WTC11 (cell line): Measurements from ENCODE around the gene OLFM4.

Experiments used
- CBFB ChIP-seq: sonication (generic); formaldehyde crosslinking; IDR thresholded peaks from 2 replicates; pipeline ENCODE4 v1.8.1; 2022; ENCODE audit warnings: mild to moderate bottlenecking, low read depth, missing genetic modification reagents
- CREB1 ChIP-seq: sonication (generic); formaldehyde crosslinking; IDR thresholded peaks from 2 replicates; pipeline ENCODE4 v1.8.0; 2023; ENCODE audit warnings: mild to moderate bottlenecking, missing genetic modification reagents
- KAT7 ChIP-seq: sonication (generic); formaldehyde crosslinking; IDR thresholded peaks from 2 replicates; pipeline ENCODE4 v1.8.1; 2023; ENCODE audit warnings: missing genetic modification reagents, mild to moderate bottlenecking, borderline replicate concordance
- MXD4 ChIP-seq: fragments of 250-450 bp; sonication (Bioruptor Pico); IDR thresholded peaks from 2 replicates; pipeline ENCODE4 v1.8.0; 2021; ENCODE audit warnings: mild to moderate bottlenecking, moderate library complexity, borderline replicate concordance
- PRRX2 ChIP-seq: fragments of 250-450 bp; sonication (Bioruptor Pico); IDR thresholded peaks from 2 replicates; pipeline ENCODE4 v1.8.0; 2021; ENCODE audit warnings: mild to moderate bottlenecking
- RELA ChIP-seq: sonication (generic); formaldehyde crosslinking; IDR thresholded peaks from 2 replicates; pipeline ENCODE4 v1.8.1; 2022; ENCODE audit warnings: missing genetic modification reagents, mild to moderate bottlenecking, borderline replicate concordance
- TF ChIP-seq, protein P1 (sequence below): fragments of 200-600 bp; IDR thresholded peaks from 2 replicates; pipeline ENCODE4 v1.8.0; 2022; ENCODE audit warnings: antibody characterized with exemption
- TF ChIP-seq, protein P2 (sequence below): sonication (generic); formaldehyde crosslinking; IDR thresholded peaks from 2 replicates; pipeline ENCODE4 v1.8.0; 2022; ENCODE audit warnings: mild to moderate bottlenecking, missing genetic modification reagents

DNA sequence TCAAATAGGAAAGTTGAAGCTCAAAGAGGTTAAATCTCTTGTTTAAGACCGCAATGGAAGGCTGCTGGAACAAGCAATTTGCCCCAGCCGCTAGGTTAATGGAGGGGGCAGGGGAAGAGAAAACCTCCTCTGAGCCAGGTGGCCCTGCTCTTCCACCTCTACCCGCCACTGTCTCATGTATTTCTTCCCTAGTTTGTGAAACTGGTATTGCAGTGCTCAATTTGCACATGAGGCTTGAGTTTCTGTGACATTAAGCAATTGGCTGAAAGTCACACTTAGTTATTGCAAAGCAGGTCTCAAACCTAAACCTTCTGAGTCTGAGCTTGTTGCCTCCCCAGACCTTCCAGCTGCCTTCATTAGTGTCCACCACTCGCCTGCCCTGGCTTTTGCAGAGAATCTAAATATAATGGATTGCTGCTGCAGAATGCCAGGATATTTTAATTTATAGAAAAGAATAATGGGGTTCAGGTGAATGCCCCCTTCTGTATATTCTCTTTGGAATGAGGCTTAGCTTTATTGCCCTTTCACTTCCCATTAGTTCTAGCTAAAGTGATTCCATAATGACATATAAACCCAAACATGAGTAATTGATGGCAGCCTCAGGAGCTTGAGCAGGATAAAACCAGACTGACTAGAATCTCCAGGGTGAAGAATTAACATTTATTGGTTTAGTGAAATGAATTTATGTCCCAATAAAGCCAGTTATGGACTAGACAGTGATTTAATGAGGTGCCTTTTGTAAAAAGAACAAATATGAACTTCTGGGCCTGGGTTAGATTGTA, 27.0 kb upstream of the OLFM4 start:
- TF ChIP-seq, protein P1, sequence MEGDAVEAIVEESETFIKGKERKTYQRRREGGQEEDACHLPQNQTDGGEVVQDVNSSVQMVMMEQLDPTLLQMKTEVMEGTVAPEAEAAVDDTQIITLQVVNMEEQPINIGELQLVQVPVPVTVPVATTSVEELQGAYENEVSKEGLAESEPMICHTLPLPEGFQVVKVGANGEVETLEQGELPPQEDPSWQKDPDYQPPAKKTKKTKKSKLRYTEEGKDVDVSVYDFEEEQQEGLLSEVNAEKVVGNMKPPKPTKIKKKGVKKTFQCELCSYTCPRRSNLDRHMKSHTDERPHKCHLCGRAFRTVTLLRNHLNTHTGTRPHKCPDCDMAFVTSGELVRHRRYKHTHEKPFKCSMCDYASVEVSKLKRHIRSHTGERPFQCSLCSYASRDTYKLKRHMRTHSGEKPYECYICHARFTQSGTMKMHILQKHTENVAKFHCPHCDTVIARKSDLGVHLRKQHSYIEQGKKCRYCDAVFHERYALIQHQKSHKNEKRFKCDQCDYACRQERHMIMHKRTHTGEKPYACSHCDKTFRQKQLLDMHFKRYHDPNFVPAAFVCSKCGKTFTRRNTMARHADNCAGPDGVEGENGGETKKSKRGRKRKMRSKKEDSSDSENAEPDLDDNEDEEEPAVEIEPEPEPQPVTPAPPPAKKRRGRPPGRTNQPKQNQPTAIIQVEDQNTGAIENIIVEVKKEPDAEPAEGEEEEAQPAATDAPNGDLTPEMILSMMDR = no peak
- TF ChIP-seq, protein P2, sequence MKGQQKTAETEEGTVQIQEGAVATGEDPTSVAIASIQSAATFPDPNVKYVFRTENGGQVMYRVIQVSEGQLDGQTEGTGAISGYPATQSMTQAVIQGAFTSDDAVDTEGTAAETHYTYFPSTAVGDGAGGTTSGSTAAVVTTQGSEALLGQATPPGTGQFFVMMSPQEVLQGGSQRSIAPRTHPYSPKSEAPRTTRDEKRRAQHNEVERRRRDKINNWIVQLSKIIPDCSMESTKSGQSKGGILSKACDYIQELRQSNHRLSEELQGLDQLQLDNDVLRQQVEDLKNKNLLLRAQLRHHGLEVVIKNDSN = no peak
- TF ChIP-seq RELA (CRISPR knock-in tag) (no peak), PRRX2 (no peak), KAT7 (no peak), CBFB (CRISPR knock-in tag) (no peak), MXD4 (no peak), CREB1 (CRISPR knock-in tag) (no peak)
